Measurements from ENCODE around the gene CLEC7A. TPM values are rescaled to one million over a fixed set of nuclear protein-coding genes. Genes with fewer than 3 reads are reported as not detected.

Gene CLEC7A
- total RNA-seq, 1 donor from 2014 or later = 51.1 TPM

DNA sequence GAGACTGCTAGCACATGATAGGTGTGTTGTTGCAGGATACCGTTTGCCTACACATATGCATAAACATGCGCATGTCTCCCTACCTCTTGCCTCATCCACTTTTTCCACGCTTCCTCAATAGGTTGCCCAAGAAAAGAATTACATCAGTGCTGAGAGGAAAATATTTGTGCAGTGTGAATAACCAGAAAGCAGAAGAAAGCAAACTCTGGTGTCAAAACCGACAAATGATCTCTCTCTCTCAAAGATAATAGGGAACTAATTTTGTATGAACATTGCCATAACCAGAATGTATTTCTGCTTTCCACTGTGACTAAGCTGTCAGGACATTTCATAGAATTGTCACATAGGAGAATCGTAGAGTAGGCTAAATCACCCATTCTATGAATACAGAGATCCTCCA, 1.3 kb downstream of the CLEC7A start:
- TF ChIP-seq, protein P1, sequence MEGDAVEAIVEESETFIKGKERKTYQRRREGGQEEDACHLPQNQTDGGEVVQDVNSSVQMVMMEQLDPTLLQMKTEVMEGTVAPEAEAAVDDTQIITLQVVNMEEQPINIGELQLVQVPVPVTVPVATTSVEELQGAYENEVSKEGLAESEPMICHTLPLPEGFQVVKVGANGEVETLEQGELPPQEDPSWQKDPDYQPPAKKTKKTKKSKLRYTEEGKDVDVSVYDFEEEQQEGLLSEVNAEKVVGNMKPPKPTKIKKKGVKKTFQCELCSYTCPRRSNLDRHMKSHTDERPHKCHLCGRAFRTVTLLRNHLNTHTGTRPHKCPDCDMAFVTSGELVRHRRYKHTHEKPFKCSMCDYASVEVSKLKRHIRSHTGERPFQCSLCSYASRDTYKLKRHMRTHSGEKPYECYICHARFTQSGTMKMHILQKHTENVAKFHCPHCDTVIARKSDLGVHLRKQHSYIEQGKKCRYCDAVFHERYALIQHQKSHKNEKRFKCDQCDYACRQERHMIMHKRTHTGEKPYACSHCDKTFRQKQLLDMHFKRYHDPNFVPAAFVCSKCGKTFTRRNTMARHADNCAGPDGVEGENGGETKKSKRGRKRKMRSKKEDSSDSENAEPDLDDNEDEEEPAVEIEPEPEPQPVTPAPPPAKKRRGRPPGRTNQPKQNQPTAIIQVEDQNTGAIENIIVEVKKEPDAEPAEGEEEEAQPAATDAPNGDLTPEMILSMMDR (IDR thresholded peaks at IDR 0.05) = no peak
- Histone ChIP-seq H3K9me3 (no peaks in the 10 kb centered on the region), H3K27me3 (no peaks in the 10 kb centered on the region), H3K36me3 (no peaks in the 10 kb centered on the region), H3K4me1 (no peaks in the 10 kb centered on the region), H3K27ac (peak overlapping the region; percentile 51), H3K4me3 (peak overlapping the region; percentile 39)
- intact Hi-C loops (cut with DNase I) = no loop called here
- DNase-seq = no peak
- ATAC-seq = peak; percentile 82

- no peaks in the 10 kb centered on the region for H3K36me3 ChIP-seq
- no peaks in the 10 kb centered on the region for H3K27me3 ChIP-seq
- H3K27ac ChIP-seq = no peak overlapping the region
- intact Hi-C loops (cut with DNase I) = no loop called here
- DNase-seq (no peak), ATAC-seq (peak; percentile 15)
- TF ChIP-seq, protein P1 (IDR thresholded peaks at IDR 0.05) = no peak
- H3K4me1 ChIP-seq = no peaks in the 10 kb centered on the region
- no peaks in the 10 kb centered on the region for H3K9me3 ChIP-seq
- H3K4me3 ChIP-seq = no peak overlapping the region
Observed at GRCh38 chr12:10126413-10126812, 3.6 kb downstream of the CLEC7A start.

DNA sequence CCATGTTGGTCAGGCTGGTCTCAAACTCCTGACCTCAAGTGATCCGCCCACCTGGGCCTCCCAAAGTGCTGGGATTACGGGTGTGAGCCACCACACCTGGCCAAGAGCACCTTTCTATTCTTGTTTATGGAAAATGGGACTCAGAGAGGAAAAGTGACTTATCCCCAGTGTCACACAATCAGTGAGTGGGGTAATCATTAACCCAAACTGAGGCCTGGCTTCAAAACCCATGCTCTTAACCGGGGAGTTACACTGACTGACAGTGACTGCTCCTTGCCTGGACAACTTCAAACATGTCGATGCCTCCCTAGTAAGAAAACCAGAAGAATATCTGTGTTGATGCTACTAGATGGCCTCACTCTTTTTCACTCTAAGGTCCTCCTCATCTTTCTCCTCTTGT, 7.3 kb downstream of the CLEC7A start:
- H3K9me3 ChIP-seq = no peaks in the 10 kb centered on the region
- H3K36me3 ChIP-seq = no peaks in the 10 kb centered on the region
- no peaks in the 10 kb centered on the region for H3K4me1 ChIP-seq
- TF ChIP-seq, protein P1 (IDR thresholded peaks at IDR 0.05) = no peak
- no peaks in the 10 kb centered on the region for H3K27me3 ChIP-seq
- no peak for DNase-seq
- intact Hi-C loops (cut with DNase I) = no loop called here
- no peak for ATAC-seq
- no peak overlapping the region for H3K27ac ChIP-seq
- no peak overlapping the region for H3K4me3 ChIP-seq

DNA sequence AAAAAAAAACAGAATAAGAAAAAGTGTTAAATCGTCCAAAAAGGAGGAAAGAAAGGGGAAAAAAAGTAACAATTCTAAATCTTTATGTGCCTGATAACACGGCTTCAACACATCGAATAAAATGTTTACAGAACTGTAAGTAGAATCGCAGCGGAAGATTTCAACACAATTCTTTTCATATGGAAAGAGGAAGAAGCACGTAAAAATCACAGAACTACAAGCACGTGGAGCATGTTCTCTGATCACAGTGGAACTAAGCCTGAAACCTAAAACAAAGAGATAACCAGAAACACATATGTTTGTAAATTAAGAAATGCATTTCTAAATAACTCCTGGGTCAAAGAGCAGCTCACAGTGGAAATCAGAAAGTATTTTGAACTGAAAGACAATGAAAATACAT, 8.7 kb downstream of the CLEC7A start:
- peak overlapping the region; percentile 63 for H3K27ac ChIP-seq
- TF ChIP-seq, protein P1 (IDR thresholded peaks at IDR 0.05) = no peak
- ATAC-seq = peak; percentile 77
- no peaks in the 10 kb centered on the region for H3K4me1 ChIP-seq
- DNase-seq = no peak
- H3K9me3 ChIP-seq = no peaks in the 10 kb centered on the region
- no peak overlapping the region for H3K4me3 ChIP-seq
- intact Hi-C loops (cut with DNase I) = no loop called here
- H3K27me3 ChIP-seq = no peaks in the 10 kb centered on the region
- no peaks in the 10 kb centered on the region for H3K36me3 ChIP-seq

DNA sequence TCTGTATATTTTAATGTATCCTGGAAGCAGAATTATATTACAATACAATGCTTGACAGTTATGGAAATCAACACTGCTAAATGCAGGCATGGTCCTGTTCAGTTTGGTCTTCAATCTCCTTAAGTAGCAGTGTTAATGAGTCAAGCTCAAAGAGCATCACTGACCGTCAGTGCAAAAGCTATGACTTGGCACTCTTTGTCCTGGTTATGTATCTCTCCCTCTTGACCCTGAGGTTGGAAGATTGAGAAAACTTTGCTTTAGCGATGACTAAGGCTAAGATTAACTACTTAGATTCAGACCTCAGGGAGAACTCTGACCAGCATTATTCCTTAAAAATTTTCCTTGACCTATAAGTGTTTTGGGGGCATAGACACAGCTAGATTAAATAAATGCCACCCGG, 10.9 kb downstream of the CLEC7A start:
- Histone ChIP-seq H3K27ac (no peak overlapping the region), H3K4me3 (no peak overlapping the region), H3K9me3 (no peaks in the 10 kb centered on the region), H3K27me3 (no peaks in the 10 kb centered on the region), H3K4me1 (no peaks in the 10 kb centered on the region), H3K36me3 (no peaks in the 10 kb centered on the region)
- TF ChIP-seq, protein P1 (IDR thresholded peaks at IDR 0.05) = no peak
- intact Hi-C loops (cut with DNase I) = no loop called here
- DNase-seq (no peak), ATAC-seq (peak; percentile 63)

- TF ChIP-seq, protein P1 (IDR thresholded peaks at IDR 0.05) = no peak
- ATAC-seq = no peak
- intact Hi-C loops (cut with DNase I) = no loop called here
- H3K9me3 ChIP-seq = no peaks in the 10 kb centered on the region
- no peaks in the 10 kb centered on the region for H3K4me1 ChIP-seq
- H3K27ac ChIP-seq = no peak overlapping the region
- DNase-seq = no peak
- no peaks in the 10 kb centered on the region for H3K27me3 ChIP-seq
- H3K36me3 ChIP-seq = no peaks in the 10 kb centered on the region
- no peak overlapping the region for H3K4me3 ChIP-seq
Observed at GRCh38 chr12:10115890-10116289, 14.1 kb downstream of the CLEC7A start.

Measured in upper lobe of right lung (tissue), 1 donor.